ENCODE results near the gene PRKG1.
"Not testable (repeated sequence)": the region's sequence is repeated elsewhere in the genome, so short reads cannot be mapped to it uniquely, and the experiment has no call there.

PRKG1 gene

GRCh38 chr10:52108236-52108635 is 1033.9 kb downstream of the PRKG1 start:
- DNase-seq = no peak

GRCh38 chr10:52110576-52110975 is 1036.3 kb downstream of the PRKG1 start:
- DNase-seq = no peak

- DNase-seq = no peak
These were observed 1037.0 kb downstream of the PRKG1 start for GRCh38 chr10:52111101-52111891.

- DNase-seq = no peak
These were observed 1041.5 kb downstream of the PRKG1 start for GRCh38 chr10:52115823-52116222.

GRCh38 chr10:52119507-52119906 is 1045.2 kb downstream of the PRKG1 start:
- no peak for DNase-seq

- DNase-seq = peak; percentile 13
These were observed 1047.4 kb downstream of the PRKG1 start for GRCh38 chr10:52121688-52122087.

GRCh38 chr10:52128056-52128683 is 1053.9 kb downstream of the PRKG1 start:
- no peak for DNase-seq

- DNase-seq = no peak
These were observed 1055.3 kb downstream of the PRKG1 start for GRCh38 chr10:52129410-52130178.

- DNase-seq = no peak
These were observed 1060.8 kb downstream of the PRKG1 start for GRCh38 chr10:52135101-52135500.

- no peak for DNase-seq
These were observed 1062.6 kb downstream of the PRKG1 start for GRCh38 chr10:52136921-52137320.

GRCh38 chr10:52143338-52143737 is 1069.1 kb downstream of the PRKG1 start:
- no peak for DNase-seq

GRCh38 chr10:52145636-52146035 is 1071.3 kb downstream of the PRKG1 start:
- no peak for DNase-seq

- DNase-seq = no peak
These were observed 1072.5 kb downstream of the PRKG1 start for GRCh38 chr10:52146766-52147165.

GRCh38 chr10:52170776-52171175 is 1096.5 kb downstream of the PRKG1 start:
- no peak for DNase-seq

GRCh38 chr10:52172581-52172980 is 1098.3 kb downstream of the PRKG1 start:
- DNase-seq = no peak

GRCh38 chr10:52185256-52185655 is 1111.0 kb downstream of the PRKG1 start:
- DNase-seq = no peak

- DNase-seq = no peak
These were observed 1113.4 kb downstream of the PRKG1 start for GRCh38 chr10:52187521-52188258.

- no peak for DNase-seq
These were observed 1116.8 kb downstream of the PRKG1 start for GRCh38 chr10:52191049-52191448.

- no peak for DNase-seq
These were observed 1119.9 kb downstream of the PRKG1 start for GRCh38 chr10:52194191-52194590.

GRCh38 chr10:52194716-52195115 is 1120.4 kb downstream of the PRKG1 start:
- no peak for DNase-seq

GRCh38 chr10:52197098-52197497 is 1122.8 kb downstream of the PRKG1 start:
- DNase-seq = no peak

GRCh38 chr10:52198540-52198939 is 1124.3 kb downstream of the PRKG1 start:
- no peak for DNase-seq

- DNase-seq = not testable (repeated sequence)
These were observed 1130.6 kb downstream of the PRKG1 start for GRCh38 chr10:52204906-52205305.
